GM21447 (cell line): Measurements from ENCODE around the gene FEZ2.

Experiments used
- ATAC-seq: cut with Tn5 transposase; IDR thresholded peaks from one replicate; pipeline ENCODE4 v1.9.1; 2021; ENCODE audit not compliant: unreplicated experiment

The FEZ2 gene

GRCh38 chr2:36587556-36587955 is 10.4 kb downstream of the FEZ2 start:
- ATAC-seq: no peak

- no peak for ATAC-seq
Observed at GRCh38 chr2:36587101-36587500, 10.9 kb downstream of the FEZ2 start.

- no peak for ATAC-seq
Observed at GRCh38 chr2:36586672-36587071, 11.3 kb downstream of the FEZ2 start.

GRCh38 chr2:36584148-36584794 is 13.7 kb downstream of the FEZ2 start:
- no peak for ATAC-seq

- ATAC-seq: no peak
Observed at GRCh38 chr2:36582951-36583350, 15.0 kb downstream of the FEZ2 start.

- no peak for ATAC-seq
Observed at GRCh38 chr2:36582538-36582937, 15.4 kb downstream of the FEZ2 start.

- no peak for ATAC-seq
Observed at GRCh38 chr2:36579297-36579664, 18.7 kb downstream of the FEZ2 start.

GRCh38 chr2:36578343-36579296 is 19.3 kb downstream of the FEZ2 start:
- ATAC-seq: no peak

GRCh38 chr2:36577884-36578283 is 20.1 kb downstream of the FEZ2 start:
- no peak for ATAC-seq

- no peak for ATAC-seq
Observed at GRCh38 chr2:36574560-36574959, 23.4 kb downstream of the FEZ2 start.

GRCh38 chr2:36573165-36573564 is 24.8 kb downstream of the FEZ2 start:
- no peak for ATAC-seq

GRCh38 chr2:36572719-36573059 is 25.3 kb downstream of the FEZ2 start:
- ATAC-seq: no peak

GRCh38 chr2:36572054-36572718 is 25.8 kb downstream of the FEZ2 start:
- ATAC-seq: no peak

GRCh38 chr2:36570416-36570815 is 27.6 kb downstream of the FEZ2 start:
- no peak for ATAC-seq

- no peak for ATAC-seq
Observed at GRCh38 chr2:36569267-36569856, 28.6 kb downstream of the FEZ2 start.

GRCh38 chr2:36568516-36569246 is 29.3 kb downstream of the FEZ2 start:
- no peak for ATAC-seq

GRCh38 chr2:36567711-36568408 is 30.1 kb downstream of the FEZ2 start:
- no peak for ATAC-seq

GRCh38 chr2:36566887-36567286 is 31.1 kb downstream of the FEZ2 start:
- no peak for ATAC-seq

GRCh38 chr2:36565712-36566111 is 32.3 kb downstream of the FEZ2 start:
- ATAC-seq: no peak

- no peak for ATAC-seq
Observed at GRCh38 chr2:36564377-36564930, 33.5 kb downstream of the FEZ2 start.
